A549 (cell line): ENCODE data around the gene NFAM1.

Experiments used
- CTCF ChIP-seq: fragments of >200 bp; sonication (Bioruptor Twin); formaldehyde crosslinking; IDR thresholded peaks from 3 replicates; pipeline ENCODE4 v1.5.1; 2016
- HDAC2 ChIP-seq: fragments of 200-600 bp; sonication (generic); IDR thresholded peaks from 2 replicates; pipeline ENCODE4 v1.6.1; 2016
- MAX ChIP-seq: IDR thresholded peaks from 2 replicates; pipeline ENCODE4 v1.6.1; 2012

GRCh38 chr22:42446151-42446550 is 13.9 kb upstream of the NFAM1 start:
- TF ChIP-seq CTCF (no peak), MAX (no peak), HDAC2 (no peak)
